ENCODE measurements around the gene KRT86. TPM values are rescaled to one million over a fixed set of nuclear protein-coding genes. Genes with fewer than 3 reads are reported as not detected.
"Not testable (repeated sequence)": the region's sequence is repeated elsewhere in the genome, so short reads cannot be mapped to it uniquely, and the experiment has no call there.

The KRT86 gene
- total RNA-seq, 2 experiments from 2014 or later = 0.10 to 0.12 TPM

DNA sequence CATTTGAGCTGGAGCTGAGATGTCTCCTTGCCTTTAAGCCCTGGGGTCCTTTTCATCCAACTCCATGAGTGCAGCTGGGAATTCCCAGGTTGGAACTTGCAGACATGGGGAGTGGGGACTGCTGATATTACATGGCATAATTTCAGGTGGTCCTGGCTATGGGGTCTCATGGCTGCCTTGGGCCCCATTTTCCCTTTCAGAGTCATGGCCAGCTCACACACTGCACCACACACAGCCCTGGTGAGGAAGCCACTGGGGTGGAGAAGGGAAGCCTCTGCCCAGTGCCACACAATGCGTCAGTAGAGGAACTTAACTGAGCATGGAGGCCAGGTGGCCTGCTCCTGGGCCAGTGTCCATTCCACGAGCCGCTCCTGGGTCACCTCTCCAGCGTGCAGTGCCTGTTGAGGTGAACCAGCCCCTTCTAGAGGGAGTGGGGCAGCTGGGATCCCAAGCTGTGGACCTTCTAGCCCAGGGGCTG, 17.3 kb upstream of the KRT86 start:
- H3K27me3 Mint-ChIP-seq = peaks cover 43% of the 10 kb centered on the region

DNA sequence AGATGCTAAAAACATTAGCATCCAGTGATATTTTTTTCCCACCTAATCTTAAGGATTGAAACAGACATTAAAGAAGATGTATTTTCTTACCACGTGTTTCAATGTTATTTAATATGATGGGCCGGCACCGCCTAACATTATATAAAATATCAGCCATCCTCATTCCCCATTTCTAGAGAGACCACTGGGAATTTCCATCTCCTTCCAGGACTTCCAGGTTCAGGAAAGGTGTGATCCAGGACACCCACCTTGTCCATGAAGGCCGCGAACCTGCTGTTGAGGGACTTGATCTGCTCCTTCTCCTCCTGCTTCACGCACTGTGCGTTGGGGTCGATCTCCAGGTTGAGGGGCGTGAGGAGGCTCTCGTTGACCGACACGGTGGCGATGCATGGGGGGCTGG, 16.5 kb upstream of the KRT86 start:
- peaks cover 43% of the 10 kb centered on the region for H3K27me3 Mint-ChIP-seq
- DNase-seq; H3K4me1 Mint-ChIP-seq (ENCODE audit: low read depth); H3K9me3 Mint-ChIP-seq; CTCF ChIA-PET; H3K4me3 Mint-ChIP-seq; intact Hi-C loops (cut with micrococcal nuclease); POLR2A ChIA-PET; H3K27ac Mint-ChIP-seq; H3K36me3 Mint-ChIP-seq: not testable (repeated sequence)

More for the DNA sequence above, 17.3 kb upstream of the KRT86 start:
- DNase-seq = no peak
- Mint-ChIP-seq H3K4me3 (no peak overlapping the region), H3K4me1 (ENCODE audit: low read depth) (no peaks in the 10 kb centered on the region), H3K27ac (no peak overlapping the region), H3K9me3 (no peaks in the 10 kb centered on the region), H3K36me3 (no peaks in the 10 kb centered on the region)
- ChIA-PET CTCF (interaction anchor here (1.1 kb wide), 1 partner anchor 22 kb away, joined by 5 read pairs; no protein-coding TSS in a partner anchor), POLR2A (no interaction called here)
- intact Hi-C loops (cut with micrococcal nuclease) = no loop called here

DNA sequence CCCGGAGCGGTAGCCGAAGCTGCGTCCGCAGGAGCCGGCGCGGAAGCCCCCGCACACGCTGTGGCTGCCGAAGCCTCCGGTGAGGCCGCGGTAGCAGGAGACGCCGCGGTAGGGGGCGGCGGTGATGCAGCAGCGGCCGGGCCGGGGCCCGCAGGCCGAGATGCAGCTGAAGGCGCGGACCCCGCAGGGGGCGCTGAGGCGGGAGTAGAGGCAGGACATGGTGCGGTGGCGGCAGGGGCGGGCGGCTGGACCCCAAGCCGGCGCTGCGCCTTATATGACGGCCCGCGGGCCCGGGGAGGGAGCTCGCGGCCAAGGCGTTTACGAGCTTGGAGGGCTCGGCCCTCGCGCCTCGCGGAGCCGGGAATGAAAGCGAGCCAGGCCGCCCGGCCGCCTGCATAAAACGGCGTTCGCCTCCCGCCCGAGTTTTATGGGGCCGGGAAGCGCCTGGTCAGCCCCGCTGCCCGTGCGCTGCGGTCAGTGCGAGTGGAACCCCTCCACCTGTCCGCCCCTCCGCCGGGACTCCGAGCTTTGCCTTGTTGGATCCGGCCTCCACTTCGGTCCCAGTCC, 16.0 kb upstream of the KRT86 start:
- ChIA-PET POLR2A (no interaction called here), CTCF (interaction anchor here (0.8 kb wide), 1 partner anchor 21 kb away, joined by 3 read pairs; no protein-coding TSS in a partner anchor)
- no peak overlapping the region for H3K4me3 Mint-ChIP-seq
- no peak overlapping the region for H3K27ac Mint-ChIP-seq
- intact Hi-C loops (cut with micrococcal nuclease) = no loop called here
- H3K4me1 Mint-ChIP-seq (ENCODE audit: low read depth) = no peaks in the 10 kb centered on the region
- H3K36me3 Mint-ChIP-seq = no peaks in the 10 kb centered on the region
- H3K27me3 Mint-ChIP-seq = peaks cover 43% of the 10 kb centered on the region
- DNase-seq = no peak
- no peaks in the 10 kb centered on the region for H3K9me3 Mint-ChIP-seq

- Mint-ChIP-seq H3K27me3 (peaks cover 43% of the 10 kb centered on the region), H3K9me3 (no peaks in the 10 kb centered on the region), H3K36me3 (no peaks in the 10 kb centered on the region), H3K4me1 (ENCODE audit: low read depth) (no peaks in the 10 kb centered on the region), H3K4me3 (no peak overlapping the region), H3K27ac (no peak overlapping the region)
- intact Hi-C loops (cut with micrococcal nuclease) = no loop called here
- CTCF ChIA-PET = interaction anchor here (0.5 to 1.6 kb wide), 3 partner anchors 38 to 114 kb away, joined by 3 to 7 read pairs (median 4); no protein-coding TSS in a partner anchor
- no peak for DNase-seq
- POLR2A ChIA-PET = no interaction called here
These were observed 14.7 kb upstream of the KRT86 start for GRCh38 chr12:52259657-52260243.

- Mint-ChIP-seq H3K27me3 (peaks cover 38% of the 10 kb centered on the region), H3K9me3 (no peaks in the 10 kb centered on the region), H3K36me3 (no peaks in the 10 kb centered on the region), H3K4me3 (no peak overlapping the region), H3K4me1 (ENCODE audit: low read depth) (no peaks in the 10 kb centered on the region), H3K27ac (no peak overlapping the region)
- POLR2A ChIA-PET = no interaction called here
- DNase-seq = no peak
- CTCF ChIA-PET = interaction anchor here (1.2 to 1.6 kb wide), 2 partner anchors 39 to 67 kb away, joined by 4 to 7 read pairs; no protein-coding TSS in a partner anchor
- intact Hi-C loops (cut with micrococcal nuclease) = no loop called here
These were observed 13.9 kb upstream of the KRT86 start for GRCh38 chr12:52260361-52261207.

DNA sequence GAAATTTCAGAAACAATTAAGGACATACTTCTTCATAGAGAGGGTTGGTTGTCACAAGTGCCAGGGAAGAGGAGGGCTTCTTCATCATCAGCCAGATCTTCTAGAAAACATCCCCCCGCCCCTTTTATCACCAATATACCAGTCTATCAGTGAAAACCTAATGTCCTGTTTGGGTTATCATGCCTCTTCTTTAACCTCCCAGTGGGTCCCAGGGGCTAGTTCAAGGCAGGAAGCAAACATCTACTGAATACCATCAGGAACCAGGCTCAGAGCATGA, 13.3 kb upstream of the KRT86 start:
- H3K4me1 Mint-ChIP-seq (ENCODE audit: low read depth) = no peaks in the 10 kb centered on the region
- H3K27me3 Mint-ChIP-seq = peaks cover 34% of the 10 kb centered on the region
- CTCF ChIA-PET = interaction anchor here (1.6 kb wide), 1 partner anchor 40 kb away, joined by 7 read pairs; no protein-coding TSS in a partner anchor
- H3K27ac Mint-ChIP-seq = no peak overlapping the region
- intact Hi-C loops (cut with micrococcal nuclease) = no loop called here
- H3K9me3 Mint-ChIP-seq = no peaks in the 10 kb centered on the region
- POLR2A ChIA-PET = no interaction called here
- H3K36me3 Mint-ChIP-seq = no peaks in the 10 kb centered on the region
- H3K4me3 Mint-ChIP-seq = no peak overlapping the region
- no peak for DNase-seq

- no peak overlapping the region for H3K27ac Mint-ChIP-seq
- H3K4me1 Mint-ChIP-seq (ENCODE audit: low read depth) = no peaks in the 10 kb centered on the region
- peaks cover 25% of the 10 kb centered on the region for H3K27me3 Mint-ChIP-seq
- POLR2A ChIA-PET = no interaction called here
- H3K36me3 Mint-ChIP-seq = no peaks in the 10 kb centered on the region
- DNase-seq = no peak
- CTCF ChIA-PET = interaction anchor here (1.1 to 1.9 kb wide), 2 partner anchors 37 to 41 kb away, joined by 7 read pairs; no protein-coding TSS in a partner anchor
- no peaks in the 10 kb centered on the region for H3K9me3 Mint-ChIP-seq
- intact Hi-C loops (cut with micrococcal nuclease) = no loop called here
- no peak overlapping the region for H3K4me3 Mint-ChIP-seq
These were observed 12.2 kb upstream of the KRT86 start for GRCh38 chr12:52262286-52262685.

- POLR2A ChIA-PET = no interaction called here
- no peak overlapping the region for H3K27ac Mint-ChIP-seq
- H3K27me3 Mint-ChIP-seq = peaks cover 16% of the 10 kb centered on the region
- H3K4me3 Mint-ChIP-seq = no peak overlapping the region
- no peak for DNase-seq
- no peaks in the 10 kb centered on the region for H3K9me3 Mint-ChIP-seq
- CTCF ChIA-PET = interaction anchor here (1.4 to 1.9 kb wide), 2 partner anchors 15 to 42 kb away, joined by 5 to 7 read pairs; no protein-coding TSS in a partner anchor
- no peaks in the 10 kb centered on the region for H3K4me1 Mint-ChIP-seq (ENCODE audit: low read depth)
- intact Hi-C loops (cut with micrococcal nuclease) = no loop called here
- no peaks in the 10 kb centered on the region for H3K36me3 Mint-ChIP-seq
These were observed 10.5 kb upstream of the KRT86 start for GRCh38 chr12:52263761-52264434.

GRCh38 chr12:52264435-52264825, 10.0 kb upstream of the KRT86 start:
- DNase-seq = no peak
- Mint-ChIP-seq H3K4me1 (ENCODE audit: low read depth) (no peaks in the 10 kb centered on the region), H3K27ac (no peak overlapping the region), H3K4me3 (no peak overlapping the region), H3K27me3 (peaks cover 12% of the 10 kb centered on the region), H3K9me3 (no peaks in the 10 kb centered on the region), H3K36me3 (no peaks in the 10 kb centered on the region)
- intact Hi-C loops (cut with micrococcal nuclease) = no loop called here
- POLR2A ChIA-PET = no interaction called here
- CTCF ChIA-PET = interaction anchor here (4.8 kb wide), 1 partner anchor 15 kb away, joined by 21 read pairs; no protein-coding TSS in a partner anchor

DNA sequence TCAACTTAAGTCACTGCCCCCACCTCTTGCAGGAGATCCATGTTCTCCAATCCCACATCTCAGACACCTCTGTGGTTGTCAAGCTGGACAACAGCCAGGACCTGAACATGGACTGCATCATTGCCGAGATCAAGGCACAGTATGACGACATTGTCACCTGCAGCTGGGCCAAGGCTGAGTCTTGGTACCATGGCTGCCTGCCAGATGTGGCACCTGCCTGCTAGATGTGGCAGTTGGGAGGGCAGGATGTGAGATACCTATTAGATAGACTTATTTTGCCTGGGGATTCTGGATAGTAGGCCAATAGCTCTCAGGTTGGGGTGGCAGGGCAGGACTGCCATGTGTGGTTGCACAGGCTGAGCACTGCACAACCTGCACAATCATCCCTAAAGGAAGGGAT, 7.9 kb upstream of the KRT86 start:
- Mint-ChIP-seq H3K27ac (no peak overlapping the region), H3K36me3 (no peaks in the 10 kb centered on the region), H3K4me1 (ENCODE audit: low read depth) (no peaks in the 10 kb centered on the region), H3K9me3 (no peaks in the 10 kb centered on the region), H3K27me3 (peaks cover 13% of the 10 kb centered on the region), H3K4me3 (no peak overlapping the region)
- ChIA-PET CTCF (interaction anchor here (4.8 kb wide), 1 partner anchor 13 kb away, joined by 21 read pairs; no protein-coding TSS in a partner anchor), POLR2A (no interaction called here)
- DNase-seq = no peak
- intact Hi-C loops (cut with micrococcal nuclease) = no loop called here

- intact Hi-C loops (cut with micrococcal nuclease) = no loop called here
- Mint-ChIP-seq H3K4me1 (ENCODE audit: low read depth) (no peaks in the 10 kb centered on the region), H3K27me3 (peaks cover 11% of the 10 kb centered on the region), H3K36me3 (no peaks in the 10 kb centered on the region), H3K4me3 (no peak overlapping the region), H3K27ac (no peak overlapping the region), H3K9me3 (no peaks in the 10 kb centered on the region)
- no peak for DNase-seq
- ChIA-PET POLR2A (no interaction called here), CTCF (interaction anchor here (4.8 kb wide), 1 partner anchor 12 kb away, joined by 21 read pairs; no protein-coding TSS in a partner anchor)
These were observed 7.2 kb upstream of the KRT86 start for GRCh38 chr12:52267266-52267665.

DNA sequence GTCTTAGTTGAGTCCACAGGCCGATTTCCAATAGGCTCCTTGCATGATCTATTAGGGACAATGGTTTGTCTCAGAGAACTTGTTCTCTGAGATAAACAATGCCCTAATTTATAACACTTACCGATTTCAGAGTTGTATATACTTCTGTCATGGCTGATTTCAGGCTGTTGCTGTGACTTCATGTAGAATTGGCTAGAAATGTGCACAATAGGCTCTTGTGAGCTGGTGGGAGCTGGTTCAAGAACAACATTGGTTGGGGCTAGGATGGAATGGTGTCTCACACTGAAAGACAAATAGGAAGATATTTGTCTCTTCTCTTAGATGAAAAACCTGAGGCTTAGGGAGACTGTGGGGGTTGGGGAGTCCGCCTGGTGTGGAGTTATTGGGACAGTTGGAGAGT, 6.7 kb upstream of the KRT86 start:
- H3K36me3 Mint-ChIP-seq = no peaks in the 10 kb centered on the region
- intact Hi-C loops (cut with micrococcal nuclease) = no loop called here
- ChIA-PET POLR2A (no interaction called here), CTCF (interaction anchor here (4.8 kb wide), 1 partner anchor 12 kb away, joined by 21 read pairs; no protein-coding TSS in a partner anchor)
- H3K4me1 Mint-ChIP-seq (ENCODE audit: low read depth) = no peaks in the 10 kb centered on the region
- H3K27me3 Mint-ChIP-seq = peaks cover 11% of the 10 kb centered on the region
- DNase-seq = no peak
- no peaks in the 10 kb centered on the region for H3K9me3 Mint-ChIP-seq
- no peak overlapping the region for H3K27ac Mint-ChIP-seq
- H3K4me3 Mint-ChIP-seq = no peak overlapping the region

Measured in activated CD4-positive, alpha-beta memory T cell treated with anti-CD3 and anti-CD28 coated beads for 36 hours (primary cell).